Kidney epithelial cell (primary cell): ENCODE measurements around the gene PRKCB. TPM values are rescaled to one million over a fixed set of nuclear protein-coding genes. Genes with fewer than 3 reads are reported as not detected.

Source experiments
- DNase-seq: peaks from one replicate; pipeline ENCODE4 v3.0.0-alpha.2; 2010; ENCODE audit warnings: low read depth
- H3K27me3 ChIP-seq: 2 replicates; pipeline ENCODE4 v1.6.0; 2011; ENCODE audit warnings: low read length; ENCODE audit not compliant: control insufficient read depth, insufficient read depth
- H3K36me3 ChIP-seq: 2 replicates; pipeline ENCODE4 v1.5.1; 2011; ENCODE audit warnings: low read length; ENCODE audit not compliant: control insufficient read depth, insufficient read depth
- H3K4me3 ChIP-seq: 2 replicates; pipeline ENCODE4 v1.5.1; 2011; ENCODE audit warnings: low read depth, mild to moderate bottlenecking, control low read depth, low read length
- total RNA-seq: library from RNA; depleted of rRNA; stranded (reverse); fragments of >200 nt; gene quantifications from 2 replicates; pipeline ENCODE4 v1.2.3, GENCODE V29; 2015
- TF ChIP-seq, protein P1 (sequence below): IDR thresholded peaks from 2 replicates; pipeline ENCODE4 v1.5.1; 2011; ENCODE audit warnings: mild to moderate bottlenecking, moderate library complexity, low read length, control low read depth, inconsistent platforms; ENCODE audit not compliant: insufficient read depth, poor library complexity, severe bottlenecking

Gene PRKCB
- total RNA-seq, 1 donor from 2014 or later: 7.1 TPM

DNA sequence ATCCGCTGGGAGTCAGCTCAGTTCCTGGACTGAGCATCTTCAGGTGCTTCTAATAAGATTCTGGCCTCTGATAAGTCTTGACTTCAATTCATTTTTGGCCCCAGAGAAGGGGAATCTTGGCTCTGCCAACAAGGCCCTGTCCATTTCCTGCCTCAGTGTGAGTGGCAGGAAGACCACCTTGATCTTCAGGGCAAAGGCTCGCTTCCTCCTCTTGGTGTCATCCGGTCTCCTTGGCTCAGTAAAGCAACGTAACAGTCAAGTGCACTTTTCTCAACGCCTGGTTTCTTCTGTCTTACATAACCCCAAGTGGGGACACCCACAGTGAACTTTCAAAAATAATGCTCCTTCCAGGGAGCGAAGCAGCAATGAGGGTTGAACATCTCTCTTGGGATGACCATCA is 169.8 kb downstream of the PRKCB start:
- H3K27me3 ChIP-seq: no peaks in the 10 kb centered on the region
- TF ChIP-seq, protein P1, sequence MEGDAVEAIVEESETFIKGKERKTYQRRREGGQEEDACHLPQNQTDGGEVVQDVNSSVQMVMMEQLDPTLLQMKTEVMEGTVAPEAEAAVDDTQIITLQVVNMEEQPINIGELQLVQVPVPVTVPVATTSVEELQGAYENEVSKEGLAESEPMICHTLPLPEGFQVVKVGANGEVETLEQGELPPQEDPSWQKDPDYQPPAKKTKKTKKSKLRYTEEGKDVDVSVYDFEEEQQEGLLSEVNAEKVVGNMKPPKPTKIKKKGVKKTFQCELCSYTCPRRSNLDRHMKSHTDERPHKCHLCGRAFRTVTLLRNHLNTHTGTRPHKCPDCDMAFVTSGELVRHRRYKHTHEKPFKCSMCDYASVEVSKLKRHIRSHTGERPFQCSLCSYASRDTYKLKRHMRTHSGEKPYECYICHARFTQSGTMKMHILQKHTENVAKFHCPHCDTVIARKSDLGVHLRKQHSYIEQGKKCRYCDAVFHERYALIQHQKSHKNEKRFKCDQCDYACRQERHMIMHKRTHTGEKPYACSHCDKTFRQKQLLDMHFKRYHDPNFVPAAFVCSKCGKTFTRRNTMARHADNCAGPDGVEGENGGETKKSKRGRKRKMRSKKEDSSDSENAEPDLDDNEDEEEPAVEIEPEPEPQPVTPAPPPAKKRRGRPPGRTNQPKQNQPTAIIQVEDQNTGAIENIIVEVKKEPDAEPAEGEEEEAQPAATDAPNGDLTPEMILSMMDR: no peak
- no peak for DNase-seq
- no peaks in the 10 kb centered on the region for H3K36me3 ChIP-seq
- no peak overlapping the region for H3K4me3 ChIP-seq

DNA sequence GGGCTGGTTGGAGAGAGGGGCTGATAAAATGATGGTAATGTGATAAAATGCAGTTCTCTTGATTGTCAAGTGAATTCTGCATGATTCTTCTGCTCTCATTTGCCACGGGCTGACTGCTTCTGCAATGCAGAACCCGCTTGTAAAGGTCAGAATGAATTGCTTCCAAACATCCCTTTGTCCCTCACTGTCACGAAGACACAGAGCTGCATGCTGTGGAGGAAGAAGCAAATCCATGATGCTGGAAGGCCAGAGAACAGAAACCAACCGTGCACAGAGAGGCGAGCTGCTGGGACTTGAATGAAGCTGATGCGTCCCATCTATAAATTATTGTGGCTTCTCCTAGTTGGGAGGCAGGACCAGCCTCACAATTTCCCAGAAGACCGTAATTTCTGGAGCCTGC is 171.6 kb downstream of the PRKCB start:
- DNase-seq: no peak
- H3K27me3 ChIP-seq: no peaks in the 10 kb centered on the region
- TF ChIP-seq, protein P1: no peak
- no peaks in the 10 kb centered on the region for H3K36me3 ChIP-seq
- no peak overlapping the region for H3K4me3 ChIP-seq

DNA sequence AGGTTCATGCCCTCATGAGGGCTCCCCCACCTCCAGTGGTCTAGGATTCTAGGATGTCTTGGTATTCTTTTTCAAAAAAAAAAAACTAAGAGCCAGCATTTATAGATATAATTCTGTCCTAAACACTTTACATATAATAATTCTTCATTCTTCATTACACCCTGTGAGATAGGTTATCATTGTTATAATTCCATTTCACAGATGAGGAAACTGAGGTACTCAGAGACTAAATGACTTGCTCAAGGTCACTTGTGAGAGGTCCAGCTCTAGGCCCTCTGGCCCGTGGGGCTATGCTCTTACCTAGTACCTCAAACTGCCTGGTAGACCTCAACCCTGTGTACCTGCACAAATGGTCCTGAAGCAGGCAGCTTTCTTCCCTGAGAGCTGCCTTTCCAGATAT is 172.2 kb downstream of the PRKCB start:
- Histone ChIP-seq H3K27me3 (no peaks in the 10 kb centered on the region), H3K36me3 (no peaks in the 10 kb centered on the region), H3K4me3 (no peak overlapping the region)
- DNase-seq: no peak
- TF ChIP-seq, protein P1: no peak

DNA sequence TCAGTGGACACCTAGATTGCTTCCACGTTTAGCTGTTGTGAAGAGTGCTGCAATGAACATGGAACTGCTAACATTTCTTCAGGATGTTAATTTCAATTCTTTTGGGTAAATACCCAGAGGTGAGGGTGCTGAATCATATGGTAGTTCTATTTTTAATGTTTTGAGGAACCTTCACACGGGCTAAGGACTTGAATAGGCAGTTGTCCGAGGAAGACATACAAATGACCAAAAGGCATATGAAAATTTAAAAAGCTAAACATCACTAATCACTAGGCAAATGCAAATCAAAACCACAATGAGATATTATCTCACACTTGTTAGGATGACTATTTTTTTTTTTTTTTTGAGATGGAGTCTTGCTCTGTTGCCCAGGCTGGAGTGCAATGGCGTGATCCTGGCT is 173.3 kb downstream of the PRKCB start:
- H3K36me3 ChIP-seq: no peaks in the 10 kb centered on the region
- no peak for DNase-seq

DNA sequence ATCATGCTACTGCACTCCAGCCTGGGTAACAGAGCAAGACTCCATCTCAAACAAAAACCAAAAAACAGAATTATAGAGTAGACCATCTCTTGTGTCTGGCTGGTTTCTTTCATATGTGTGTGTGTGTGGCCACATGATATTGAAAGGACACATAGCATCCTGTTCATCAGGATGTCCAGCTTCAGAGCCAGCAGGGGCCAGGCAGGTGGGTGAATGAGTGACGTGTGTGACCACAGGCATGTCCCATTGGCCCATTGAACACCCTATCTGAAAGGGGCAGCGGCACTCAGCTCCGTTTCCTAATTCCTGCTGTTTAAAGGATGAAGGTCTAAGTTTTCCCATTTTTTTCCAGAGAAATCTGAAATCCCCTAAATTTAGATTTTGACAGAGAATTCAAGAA is 174.2 kb downstream of the PRKCB start:
- TF ChIP-seq, protein P1: no peak
- DNase-seq: no peak
- no peak overlapping the region for H3K4me3 ChIP-seq

More for the DNA sequence above, 173.3 kb downstream of the PRKCB start:
- H3K4me3 ChIP-seq: no peak overlapping the region
- TF ChIP-seq, protein P1: no peak
- no peaks in the 10 kb centered on the region for H3K27me3 ChIP-seq

DNA sequence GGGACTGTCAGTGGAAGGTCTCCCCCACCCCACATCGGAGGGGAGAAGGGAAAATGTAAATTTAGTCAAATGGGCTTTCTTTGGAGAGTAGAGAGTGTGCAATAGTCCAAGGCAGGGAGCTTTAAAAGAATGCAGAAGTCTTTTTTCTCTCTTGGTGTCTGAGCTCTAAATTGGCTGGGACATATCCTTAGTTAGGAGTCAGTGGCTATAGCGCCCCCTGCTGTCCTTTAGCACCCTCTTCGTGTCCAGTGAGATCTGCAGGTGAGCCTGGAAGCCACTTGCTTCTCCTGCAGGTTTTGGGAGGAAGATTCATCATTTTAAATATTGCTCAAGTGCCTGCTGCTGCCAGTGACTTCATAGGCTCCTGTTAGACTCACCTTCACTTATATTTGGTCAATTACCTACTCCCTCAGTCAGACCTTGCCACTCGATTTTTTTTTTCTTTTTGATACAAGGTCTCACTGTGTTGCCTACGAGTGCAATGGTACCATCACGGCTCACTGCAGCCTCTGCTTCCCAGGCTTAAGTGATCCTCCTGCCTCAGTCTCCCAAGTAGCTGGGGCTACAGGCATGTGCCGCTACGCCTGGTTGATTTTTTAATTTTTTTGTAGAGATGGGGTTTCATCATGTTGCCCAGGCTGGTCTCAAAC is 174.8 kb downstream of the PRKCB start:
- no peak overlapping the region for H3K4me3 ChIP-seq
- H3K27me3 ChIP-seq: no peaks in the 10 kb centered on the region
- TF ChIP-seq, protein P1: peak; percentile 73
- no peaks in the 10 kb centered on the region for H3K36me3 ChIP-seq
- peak; percentile 16 for DNase-seq

More for the DNA sequence above, 174.2 kb downstream of the PRKCB start:
- Histone ChIP-seq H3K27me3 (no peaks in the 10 kb centered on the region), H3K36me3 (no peaks in the 10 kb centered on the region)
